ENCODE measurements around the gene CATSPER4. TPM values are rescaled to one million over a fixed set of nuclear protein-coding genes. Genes with fewer than 3 reads are reported as not detected.

CATSPER4 gene
- total and polyA plus RNA-seq, 2 donors (not counting 1 experiment from before 2014, with no cell fraction given), result not detected

DNA sequence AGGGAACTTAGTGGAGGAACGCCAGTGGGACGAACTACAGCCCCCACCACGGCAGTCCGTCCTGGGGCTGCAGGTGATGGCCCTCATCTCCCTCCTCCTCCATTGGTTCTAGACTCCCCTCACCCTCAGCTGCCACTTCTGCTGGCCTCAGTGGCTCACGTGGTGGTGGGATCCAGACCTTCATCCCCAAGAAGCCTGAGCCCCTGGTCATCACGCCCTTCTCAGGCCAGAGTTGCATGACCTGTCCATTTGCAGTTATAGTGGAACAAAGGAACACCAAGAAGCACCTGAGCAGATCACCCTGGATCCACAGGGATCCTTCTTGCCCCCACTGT is 44.5 kb upstream of the CATSPER4 start:
- Histone ChIP-seq H3K79me2 (ENCODE audit: control insufficient read depth, insufficient read depth, low read length) (no peaks in the 10 kb centered on the region), H3K36me3 (replicated peaks in 1 of 2; ENCODE audit: control extremely low read depth in 1 of 2, control insufficient read depth in 1 of 2, extremely low read depth in 1 of 2, insufficient read depth in 2 of 2, low read length in 1 of 2) (no peaks in the 10 kb centered on the region), H4K20me1 (ENCODE audit: control insufficient read depth, insufficient read depth, low read length, poor library complexity, severe bottlenecking) (no peaks in the 10 kb centered on the region), H3K9ac (ENCODE audit: low read length) (no peak overlapping the region), H3K4me3 (ENCODE audit: control extremely low read depth in 1 of 5, extremely low read depth in 1 of 5, insufficient read depth in 1 of 5, low read depth in 2 of 5, low read length in 4 of 5) (no peak overlapping the region), H3K4me2 (replicated peaks; ENCODE audit: low read depth, low read length, poor library complexity, severe bottlenecking) (no peak overlapping the region), H3K27me3 (replicated peaks in 1 of 4; ENCODE audit: control extremely low read depth in 1 of 4, control insufficient read depth in 3 of 4, insufficient read depth in 4 of 4, low read length in 3 of 4) (peaks cover 0 to 6% (median 0%) of the 10 kb centered on the region in 4 experiments), H2AFZ (ENCODE audit: insufficient read depth, low read depth, low read length, poor library complexity, severe bottlenecking) (no peak overlapping the region), H3K4me1 (ENCODE audit: control insufficient read depth in 2 of 2, insufficient read depth in 2 of 2, low read length in 2 of 2) (peaks cover 4 to 6% of the 10 kb centered on the region in 2 donors), H3K9me3 (ENCODE audit: control extremely low read depth in 1 of 3, control insufficient read depth in 2 of 3, insufficient read depth in 1 of 3, low read length in 2 of 3) (no peaks in the 10 kb centered on the region), H3K27ac (ENCODE audit: low read length in 2 of 2) (no peak overlapping the region)
- DNase-seq, result no peak
- ChIA-PET CTCF (interaction anchor here (0.6 to 13.1 kb wide), 15 partner anchors 9 to 271 kb away, joined by 3 to 336 read pairs (median 8); partner anchors contain the start of genes CEP85 and PDIK1L), POLR2A (interaction anchor here (0.6 kb wide), 1 partner anchor 39 kb away, joined by 3 read pairs; no protein-coding TSS in a partner anchor)
- ATAC-seq (ENCODE audit: low read depth), result no peak
- 73% methylated on average over 6 of the region's 6 CpGs for WGBS (ENCODE audit: insufficient coverage)
- Mint-ChIP-seq H3K4me1 (peaks cover 3% of the 10 kb centered on the region), H3K27me3 (peaks cover 14% of the 10 kb centered on the region), H3K27ac (no peak overlapping the region), H3K4me3 (no peak overlapping the region), H3K9me3 (ENCODE audit: insufficient read depth) (no peaks in the 10 kb centered on the region)
- intact Hi-C loops (cut with micrococcal nuclease), result loop anchor here (1.0 to 10.0 kb wide), 2 partner anchors 111 to 251 kb away; no protein-coding TSS in a partner anchor
- no peak for TF ChIP-seq EZH2 (IDR thresholded peaks at IDR 0.05; ENCODE audit: borderline replicate concordance, insufficient read depth, low read depth, low read length, poor library complexity, severe bottlenecking)
- TF ChIP-seq, protein P1, sequence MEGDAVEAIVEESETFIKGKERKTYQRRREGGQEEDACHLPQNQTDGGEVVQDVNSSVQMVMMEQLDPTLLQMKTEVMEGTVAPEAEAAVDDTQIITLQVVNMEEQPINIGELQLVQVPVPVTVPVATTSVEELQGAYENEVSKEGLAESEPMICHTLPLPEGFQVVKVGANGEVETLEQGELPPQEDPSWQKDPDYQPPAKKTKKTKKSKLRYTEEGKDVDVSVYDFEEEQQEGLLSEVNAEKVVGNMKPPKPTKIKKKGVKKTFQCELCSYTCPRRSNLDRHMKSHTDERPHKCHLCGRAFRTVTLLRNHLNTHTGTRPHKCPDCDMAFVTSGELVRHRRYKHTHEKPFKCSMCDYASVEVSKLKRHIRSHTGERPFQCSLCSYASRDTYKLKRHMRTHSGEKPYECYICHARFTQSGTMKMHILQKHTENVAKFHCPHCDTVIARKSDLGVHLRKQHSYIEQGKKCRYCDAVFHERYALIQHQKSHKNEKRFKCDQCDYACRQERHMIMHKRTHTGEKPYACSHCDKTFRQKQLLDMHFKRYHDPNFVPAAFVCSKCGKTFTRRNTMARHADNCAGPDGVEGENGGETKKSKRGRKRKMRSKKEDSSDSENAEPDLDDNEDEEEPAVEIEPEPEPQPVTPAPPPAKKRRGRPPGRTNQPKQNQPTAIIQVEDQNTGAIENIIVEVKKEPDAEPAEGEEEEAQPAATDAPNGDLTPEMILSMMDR (IDR thresholded peaks at IDR 0.05), result no peak

DNA sequence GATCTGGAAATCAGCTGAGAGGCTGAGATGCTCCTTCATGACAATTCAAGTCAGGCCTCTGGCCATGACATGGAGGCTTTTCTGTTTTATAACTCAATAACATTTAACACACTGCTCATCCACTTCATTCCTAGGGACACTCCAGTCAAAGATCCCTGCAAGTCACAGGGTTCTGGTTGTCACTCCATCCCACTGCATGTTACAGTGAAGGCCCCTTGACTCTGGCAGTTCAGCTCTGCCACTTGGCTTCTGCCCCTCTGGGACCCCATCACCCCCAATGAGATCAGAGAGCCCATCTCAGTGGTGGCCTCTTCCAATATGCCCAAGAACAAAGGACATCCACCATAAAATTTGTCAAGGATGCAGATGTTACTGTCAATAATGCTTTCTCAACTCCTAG is 41.5 kb upstream of the CATSPER4 start:
- no peak overlapping the region for H3K9ac ChIP-seq (ENCODE audit: low read length)
- H4K20me1 ChIP-seq (ENCODE audit: control insufficient read depth, insufficient read depth, low read length, poor library complexity, severe bottlenecking), result no peaks in the 10 kb centered on the region
- intact Hi-C loops (cut with micrococcal nuclease), result loop anchor here (10.0 kb wide), 1 partner anchor 254 kb away; no protein-coding TSS in a partner anchor
- no peak overlapping the region for H3K4me2 ChIP-seq (replicated peaks; ENCODE audit: low read depth, low read length, poor library complexity, severe bottlenecking)
- H3K27ac ChIP-seq (ENCODE audit: low read length in 2 of 2), result no peak overlapping the region
- TF ChIP-seq, protein P1 (IDR thresholded peaks at IDR 0.05), result no peak
- no peak for TF ChIP-seq EZH2 (IDR thresholded peaks at IDR 0.05; ENCODE audit: borderline replicate concordance, insufficient read depth, low read depth, low read length, poor library complexity, severe bottlenecking)
- ChIA-PET POLR2A (no interaction called here), CTCF (interaction anchor here (1.4 to 13.1 kb wide), 2 partner anchors 11 to 43 kb away, joined by 3 to 336 read pairs; partner anchors contain the start of gene PDIK1L)
- H3K27me3 Mint-ChIP-seq, result peaks cover 23% of the 10 kb centered on the region
- H3K36me3 ChIP-seq (replicated peaks in 1 of 2; ENCODE audit: control extremely low read depth in 1 of 2, control insufficient read depth in 1 of 2, extremely low read depth in 1 of 2, insufficient read depth in 2 of 2, low read length in 1 of 2), result no peaks in the 10 kb centered on the region
- DNase-seq (no peak), ATAC-seq (ENCODE audit: low read depth) (no peak)
- H3K9me3 ChIP-seq (ENCODE audit: control extremely low read depth in 1 of 3, control insufficient read depth in 2 of 3, insufficient read depth in 1 of 3, low read length in 2 of 3), result no peaks in the 10 kb centered on the region
- no peaks in the 10 kb centered on the region for H3K79me2 ChIP-seq (ENCODE audit: control insufficient read depth, insufficient read depth, low read length)
- H3K9me3 Mint-ChIP-seq (ENCODE audit: insufficient read depth), result no peaks in the 10 kb centered on the region
- peaks cover 0 to 10% (median 0%) of the 10 kb centered on the region in 4 experiments for H3K27me3 ChIP-seq (replicated peaks in 1 of 4; ENCODE audit: control extremely low read depth in 1 of 4, control insufficient read depth in 3 of 4, insufficient read depth in 4 of 4, low read length in 3 of 4)
- H3K4me3 Mint-ChIP-seq, result no peak overlapping the region
- H3K27ac Mint-ChIP-seq, result no peak overlapping the region
- no peak overlapping the region for H3K4me3 ChIP-seq (ENCODE audit: control extremely low read depth in 1 of 5, extremely low read depth in 1 of 5, insufficient read depth in 1 of 5, low read depth in 2 of 5, low read length in 4 of 5)
- peaks cover 3% of the 10 kb centered on the region for H3K4me1 Mint-ChIP-seq
- peaks cover 4 to 6% of the 10 kb centered on the region in 2 donors for H3K4me1 ChIP-seq (ENCODE audit: control insufficient read depth in 2 of 2, insufficient read depth in 2 of 2, low read length in 2 of 2)
- H2AFZ ChIP-seq (ENCODE audit: insufficient read depth, low read depth, low read length, poor library complexity, severe bottlenecking), result no peak overlapping the region

Measured in B cell (primary cell).